ENCODE results near the gene GLCCI1.

GRCh38 chr7:8058852-8059251, 90.3 kb downstream of the GLCCI1 start:
- TF ChIP-seq POLR2A (IDR thresholded peaks at IDR 0.05; ENCODE audit: low read length) (no peak), GATA1 (IDR thresholded peaks at IDR 0.05; ENCODE audit: low read depth, low read length) (no peak)
